ENCODE data around the gene CNTNAP2.

Gene CNTNAP2

GRCh38 chr7:147997636-147998035, 1881.0 kb downstream of the CNTNAP2 start:
- no peak for TF ChIP-seq GATA1 (IDR thresholded peaks at IDR 0.05; ENCODE audit: low read depth, low read length)
- no peak for DNase-seq

- no peak for DNase-seq
- TF ChIP-seq GATA1 (IDR thresholded peaks at IDR 0.05; ENCODE audit: low read depth, low read length) (no peak), POLR2A (IDR thresholded peaks at IDR 0.05; ENCODE audit: low read length) (no peak)
Observed at GRCh38 chr7:147999962-148000361, 1883.4 kb downstream of the CNTNAP2 start.

GRCh38 chr7:148011753-148012152, 1895.2 kb downstream of the CNTNAP2 start:
- DNase-seq = no peak
- TF ChIP-seq GATA1 (IDR thresholded peaks at IDR 0.05; ENCODE audit: low read depth, low read length) = no peak
- TF ChIP-seq POLR2A (IDR thresholded peaks at IDR 0.05; ENCODE audit: low read length) = no peak

GRCh38 chr7:148014001-148014400, 1897.4 kb downstream of the CNTNAP2 start:
- TF ChIP-seq POLR2A (IDR thresholded peaks at IDR 0.05; ENCODE audit: low read length) (no peak), GATA1 (IDR thresholded peaks at IDR 0.05; ENCODE audit: low read depth, low read length) (no peak)
- DNase-seq = no peak

DNA sequence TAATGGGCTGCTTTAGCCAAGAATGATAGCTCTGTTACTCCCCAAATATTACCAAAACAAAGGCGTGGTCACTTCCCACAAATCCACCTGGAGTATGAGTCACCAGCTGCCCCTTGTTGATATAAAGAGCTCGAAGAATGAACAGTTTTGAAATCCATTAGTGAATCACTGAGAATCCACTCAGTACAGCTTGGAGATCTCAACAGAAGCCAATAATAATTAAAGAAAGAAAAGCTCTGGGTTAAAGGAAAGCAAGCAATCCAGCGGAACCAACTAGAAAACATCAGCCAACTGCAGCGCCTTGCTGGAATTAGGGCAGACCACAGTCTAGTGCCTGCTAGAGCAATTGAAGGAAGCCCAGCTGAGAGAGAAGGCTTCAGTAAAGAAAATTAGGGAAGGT, 1897.9 kb downstream of the CNTNAP2 start:
- no peak for DNase-seq
- TF ChIP-seq POLR2A (IDR thresholded peaks at IDR 0.05; ENCODE audit: low read length) (no peak), GATA1 (IDR thresholded peaks at IDR 0.05; ENCODE audit: low read depth, low read length) (no peak)

GRCh38 chr7:148017126-148017525, 1900.5 kb downstream of the CNTNAP2 start:
- TF ChIP-seq POLR2A (IDR thresholded peaks at IDR 0.05; ENCODE audit: low read length) (no peak), GATA1 (IDR thresholded peaks at IDR 0.05; ENCODE audit: low read depth, low read length) (no peak)

DNA sequence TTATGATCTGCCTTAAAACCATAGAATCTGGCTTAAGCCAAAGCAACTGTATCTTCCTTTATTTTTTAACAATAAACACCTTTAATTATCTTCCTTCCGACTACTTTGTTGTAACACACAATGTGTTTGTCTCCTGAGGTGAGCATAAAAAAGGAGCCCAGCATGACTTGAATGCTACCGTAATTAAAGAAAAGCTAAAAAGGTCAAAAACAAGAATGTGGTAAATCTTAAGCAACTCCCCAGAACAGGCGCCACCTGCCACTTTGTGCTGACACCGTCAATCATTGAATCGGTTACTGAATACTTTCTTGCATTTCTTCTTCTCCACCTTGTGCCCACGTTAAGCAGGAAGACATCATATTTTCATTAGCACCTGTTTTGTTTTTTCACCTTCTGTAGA, 1904.1 kb downstream of the CNTNAP2 start:
- DNase-seq = no peak
- TF ChIP-seq GATA1 (IDR thresholded peaks at IDR 0.05; ENCODE audit: low read depth, low read length) = no peak
- TF ChIP-seq POLR2A (IDR thresholded peaks at IDR 0.05; ENCODE audit: low read length) = no peak

More at GRCh38 chr7:148017126-148017525, 1900.5 kb downstream of the CNTNAP2 start:
- no peak for DNase-seq

DNA sequence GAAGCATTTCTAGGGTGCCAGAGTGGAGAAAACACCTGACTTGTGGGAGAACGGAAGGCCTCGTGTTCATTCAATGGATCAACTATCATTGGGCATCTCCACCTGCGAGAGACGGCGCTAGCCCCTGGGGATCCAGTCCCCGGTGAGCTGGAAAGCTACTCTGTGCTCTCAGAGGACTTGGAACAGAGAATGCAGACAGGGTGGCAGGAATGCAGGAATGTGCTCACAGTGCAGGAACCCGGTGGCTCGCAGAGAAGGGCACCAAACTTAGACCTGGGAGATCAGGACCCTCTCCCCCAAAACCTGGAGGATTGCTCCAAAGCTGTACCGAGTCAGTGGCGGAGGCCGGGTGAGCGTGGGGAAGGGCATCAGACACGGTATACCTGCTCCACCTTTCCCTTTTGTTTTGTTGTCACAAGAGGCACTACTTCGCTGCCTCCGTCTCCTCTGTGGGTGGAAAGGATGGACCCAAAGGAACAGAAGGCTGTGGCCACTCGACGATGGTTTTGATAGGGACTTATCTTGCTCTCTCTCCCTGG, 1905.0 kb downstream of the CNTNAP2 start:
- TF ChIP-seq GATA1 (IDR thresholded peaks at IDR 0.05; ENCODE audit: low read depth, low read length) (no peak), POLR2A (IDR thresholded peaks at IDR 0.05; ENCODE audit: low read length) (no peak)
- no peak for DNase-seq

GRCh38 chr7:148022832-148023231, 1906.2 kb downstream of the CNTNAP2 start:
- no peak for TF ChIP-seq POLR2A (IDR thresholded peaks at IDR 0.05; ENCODE audit: low read length)
- no peak for TF ChIP-seq GATA1 (IDR thresholded peaks at IDR 0.05; ENCODE audit: low read depth, low read length)
- DNase-seq = no peak

GRCh38 chr7:148026713-148027112, 1910.1 kb downstream of the CNTNAP2 start:
- no peak for DNase-seq
- TF ChIP-seq POLR2A (IDR thresholded peaks at IDR 0.05; ENCODE audit: low read length) (no peak), GATA1 (IDR thresholded peaks at IDR 0.05; ENCODE audit: low read depth, low read length) (no peak)

DNA sequence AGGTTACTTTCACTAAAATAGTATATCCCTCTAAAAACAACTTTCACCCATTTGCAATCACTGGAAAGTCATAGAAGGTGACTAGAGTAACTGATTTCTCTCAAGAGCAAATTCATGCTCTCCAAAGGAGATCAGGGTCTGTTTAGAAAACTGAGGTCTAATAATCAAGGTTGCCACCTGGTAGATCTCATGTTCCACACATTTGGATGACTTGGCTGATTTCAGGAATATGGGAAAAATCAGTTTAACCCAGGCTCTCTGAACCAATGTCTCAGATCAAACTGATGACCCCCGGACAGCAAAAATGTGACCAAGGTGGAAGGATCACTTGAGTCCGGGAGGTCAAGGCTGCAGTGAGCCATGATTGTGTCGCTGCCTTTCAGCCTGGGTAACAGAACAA, 1911.6 kb downstream of the CNTNAP2 start:
- no peak for TF ChIP-seq GATA1 (IDR thresholded peaks at IDR 0.05; ENCODE audit: low read depth, low read length)
- no peak for TF ChIP-seq POLR2A (IDR thresholded peaks at IDR 0.05; ENCODE audit: low read length)
- no peak for DNase-seq

DNA sequence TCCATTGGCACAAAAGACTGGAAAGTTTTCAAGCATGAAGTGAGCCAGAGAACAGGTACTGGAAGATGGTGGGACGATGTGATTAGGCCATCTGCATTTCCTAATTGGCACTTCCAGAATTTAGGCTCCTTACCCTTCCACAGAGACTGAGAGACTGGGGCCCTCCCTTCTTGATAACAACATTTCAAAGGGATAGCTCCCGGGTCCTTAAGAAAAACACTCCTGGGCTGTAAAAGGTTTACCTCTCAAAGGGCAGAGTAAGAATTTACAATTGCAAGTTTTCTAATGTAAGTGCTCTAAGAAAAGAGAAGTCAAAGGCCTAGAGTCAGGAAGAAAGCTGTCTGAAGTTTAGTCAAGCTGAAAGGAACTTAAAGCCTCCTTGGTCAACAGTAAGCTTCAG, 1914.4 kb downstream of the CNTNAP2 start:
- TF ChIP-seq GATA1 (IDR thresholded peaks at IDR 0.05; ENCODE audit: low read depth, low read length) = no peak
- no peak for TF ChIP-seq POLR2A (IDR thresholded peaks at IDR 0.05; ENCODE audit: low read length)
- no peak for DNase-seq

GRCh38 chr7:148031811-148032210, 1915.2 kb downstream of the CNTNAP2 start:
- TF ChIP-seq POLR2A (IDR thresholded peaks at IDR 0.05; ENCODE audit: low read length) = no peak
- TF ChIP-seq GATA1 (IDR thresholded peaks at IDR 0.05; ENCODE audit: low read depth, low read length) = no peak

GRCh38 chr7:148035950-148036349, 1919.3 kb downstream of the CNTNAP2 start:
- no peak for TF ChIP-seq GATA1 (IDR thresholded peaks at IDR 0.05; ENCODE audit: low read depth, low read length)
- TF ChIP-seq POLR2A (IDR thresholded peaks at IDR 0.05; ENCODE audit: low read length) = no peak
- no peak for DNase-seq

More at GRCh38 chr7:148031811-148032210, 1915.2 kb downstream of the CNTNAP2 start:
- no peak for DNase-seq

DNA sequence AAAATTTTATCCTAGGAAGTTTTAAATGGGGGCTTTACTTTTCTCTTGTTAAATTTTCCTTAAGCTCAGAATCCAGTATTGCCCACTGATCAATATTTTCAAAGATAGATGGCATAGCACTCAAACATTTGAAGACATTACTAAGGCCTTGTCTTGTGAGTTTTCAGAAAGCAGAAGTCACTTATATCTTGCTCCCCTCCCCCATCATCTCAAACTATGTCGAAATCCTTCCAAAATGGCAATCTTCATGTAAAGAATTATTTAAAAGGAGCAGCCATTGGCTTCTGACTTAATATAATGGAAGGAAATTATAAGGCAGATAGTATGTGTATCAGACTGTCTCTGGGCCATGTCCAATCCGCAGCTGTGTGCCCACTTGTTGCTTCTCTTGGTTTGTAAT, 1920.4 kb downstream of the CNTNAP2 start:
- TF ChIP-seq POLR2A (IDR thresholded peaks at IDR 0.05; ENCODE audit: low read length) (no peak), GATA1 (IDR thresholded peaks at IDR 0.05; ENCODE audit: low read depth, low read length) (no peak)
- no peak for DNase-seq

DNA sequence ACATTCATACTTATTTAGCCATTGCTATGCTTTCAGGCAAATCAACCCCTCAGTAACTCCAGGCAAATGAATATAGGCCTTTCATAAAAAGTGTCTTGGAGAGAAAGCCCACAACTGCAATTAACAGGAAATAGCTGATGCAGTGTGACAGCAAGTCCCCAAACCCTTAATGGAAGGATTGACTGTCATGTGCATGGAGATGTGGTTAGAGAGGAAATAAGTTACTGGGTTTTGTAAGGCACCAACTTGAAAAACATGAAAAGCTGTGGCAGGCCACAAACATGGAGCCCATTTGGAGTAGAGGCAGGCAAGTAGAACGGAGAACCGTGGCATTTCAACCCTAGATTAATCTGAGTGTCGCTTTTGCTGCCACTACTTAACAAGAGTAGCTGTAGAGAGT, 1924.6 kb downstream of the CNTNAP2 start:
- no peak for DNase-seq
- TF ChIP-seq POLR2A (IDR thresholded peaks at IDR 0.05; ENCODE audit: low read length) = no peak
